ENCODE data around the gene ZYX. TPM values are rescaled to one million over a fixed set of nuclear protein-coding genes. Genes with fewer than 3 reads are reported as not detected.

The ZYX gene
- total RNA-seq, 4 donors from 2014 or later = 46.3 to 73.0 (median 59.3) TPM

- 81% methylated on average over 19 of the region's 28 CpGs for WGBS
- Histone ChIP-seq H3K9me3 (no peaks in the 10 kb centered on the region), H3K4me3 (no peak overlapping the region), H3K27me3 (no peaks in the 10 kb centered on the region), H3K36me3 (peaks cover 42% of the 10 kb centered on the region), H3K4me1 (peaks cover 16% of the 10 kb centered on the region), H3K27ac (no peak overlapping the region)
- DNase-seq (ENCODE audit: low spot score in 2 of 2) = peak in 1 of 2 donors; percentile 78
- TF ChIP-seq CTCF (IDR thresholded peaks at IDR 0.05) (no peak), POLR2A (IDR thresholded peaks at IDR 0.05) (no peak), POLR2AphosphoS5 (IDR thresholded peaks at IDR 0.05) (no peak), EP300 (IDR thresholded peaks at IDR 0.05) (no peak)
Observed at GRCh38 chr7:143396625-143397556, 15.7 kb downstream of the ZYX start.

- WGBS = 91% methylated on average over 15 of the region's 16 CpGs
- H3K36me3 ChIP-seq = peaks cover 40% of the 10 kb centered on the region
- no peak overlapping the region for H3K4me3 ChIP-seq
- H3K4me1 ChIP-seq = peaks cover 6% of the 10 kb centered on the region
- no peak for DNase-seq (ENCODE audit: low spot score in 2 of 2)
- TF ChIP-seq POLR2A (IDR thresholded peaks at IDR 0.05) (no peak), EP300 (IDR thresholded peaks at IDR 0.05) (no peak), CTCF (IDR thresholded peaks at IDR 0.05) (no peak), POLR2AphosphoS5 (IDR thresholded peaks at IDR 0.05) (no peak)
- no peaks in the 10 kb centered on the region for H3K9me3 ChIP-seq
- no peaks in the 10 kb centered on the region for H3K27me3 ChIP-seq
- H3K27ac ChIP-seq = no peak overlapping the region
Observed at GRCh38 chr7:143397710-143398530, 16.8 kb downstream of the ZYX start.

GRCh38 chr7:143398616-143399015 is 17.5 kb downstream of the ZYX start:
- no peaks in the 10 kb centered on the region for H3K27me3 ChIP-seq
- peaks cover 34% of the 10 kb centered on the region for H3K36me3 ChIP-seq
- H3K27ac ChIP-seq = no peak overlapping the region
- 93% methylated on average over 14 of the region's 14 CpGs for WGBS
- no peaks in the 10 kb centered on the region for H3K9me3 ChIP-seq
- no peak for DNase-seq (ENCODE audit: low spot score in 2 of 2)
- H3K4me3 ChIP-seq = no peak overlapping the region
- TF ChIP-seq POLR2AphosphoS5 (IDR thresholded peaks at IDR 0.05) (no peak), EP300 (IDR thresholded peaks at IDR 0.05) (no peak), CTCF (IDR thresholded peaks at IDR 0.05) (no peak), POLR2A (IDR thresholded peaks at IDR 0.05) (no peak)
- H3K4me1 ChIP-seq = no peaks in the 10 kb centered on the region

GRCh38 chr7:143399151-143399550 is 18.0 kb downstream of the ZYX start:
- Histone ChIP-seq H3K4me1 (no peaks in the 10 kb centered on the region), H3K9me3 (no peaks in the 10 kb centered on the region), H3K27me3 (no peaks in the 10 kb centered on the region), H3K36me3 (peaks cover 34% of the 10 kb centered on the region), H3K4me3 (no peak overlapping the region), H3K27ac (no peak overlapping the region)
- 85% methylated on average over 4 of the region's 8 CpGs for WGBS
- TF ChIP-seq EP300 (IDR thresholded peaks at IDR 0.05) = no peak
- no peak for TF ChIP-seq POLR2A (IDR thresholded peaks at IDR 0.05)
- TF ChIP-seq CTCF (IDR thresholded peaks at IDR 0.05) = no peak
- no peak for TF ChIP-seq POLR2AphosphoS5 (IDR thresholded peaks at IDR 0.05)
- DNase-seq (ENCODE audit: low spot score in 2 of 2) = no peak

GRCh38 chr7:143399642-143400041 is 18.5 kb downstream of the ZYX start:
- WGBS = 95% methylated on average over 19 of the region's 20 CpGs
- no peaks in the 10 kb centered on the region for H3K4me1 ChIP-seq

More at GRCh38 chr7:143399642-143400041, 18.5 kb downstream of the ZYX start:
- H3K27ac ChIP-seq = no peak overlapping the region
- H3K4me3 ChIP-seq = no peak overlapping the region
- no peaks in the 10 kb centered on the region for H3K27me3 ChIP-seq
- H3K36me3 ChIP-seq = peaks cover 34% of the 10 kb centered on the region
- TF ChIP-seq EP300 (IDR thresholded peaks at IDR 0.05) (no peak), POLR2AphosphoS5 (IDR thresholded peaks at IDR 0.05) (no peak), POLR2A (IDR thresholded peaks at IDR 0.05) (no peak), CTCF (IDR thresholded peaks at IDR 0.05) (no peak)
- H3K9me3 ChIP-seq = no peaks in the 10 kb centered on the region
- no peak for DNase-seq (ENCODE audit: low spot score in 2 of 2)

All from suprapubic skin (tissue), 4 donors.